ENCODE results near the gene PRIM1. TPM values are rescaled to one million over a fixed set of nuclear protein-coding genes. Genes with fewer than 3 reads are reported as not detected.
A peak's percentile ranks its signal among the peaks of the same experiment; 100 is the strongest.

PRIM1 gene
- total and polyA plus RNA-seq, 2 of the 13 experiments (the other 11 are each of a cell fraction or from before 2014, with no cell fraction given): 30.0 to 47.3 TPM

GRCh38 chr12:56724972-56725722 lies 27.0 kb downstream of the PRIM1 start, which contains the start of gene NACA (continued):
- no peak for TF ChIP-seq SCMH1 (CRISPR knock-in tag; IDR thresholded peaks at IDR 0.05; ENCODE audit: borderline replicate concordance)
- TF ChIP-seq ZNF530 (CRISPR knock-in tag; IDR thresholded peaks at IDR 0.05; ENCODE audit: low read depth): 0 out of 2 replicates have a peak, but pooled peaks have one; percentile 72
- 0 out of 2 replicates have a peak, but pooled peaks have one; percentile 70 for TF ChIP-seq BATF2 (CRISPR knock-in tag; IDR thresholded peaks at IDR 0.05)
- 0 out of 2 replicates have a peak, but pooled peaks have one; percentile 51 for TF ChIP-seq KLF9 (CRISPR knock-in tag; IDR thresholded peaks at IDR 0.05; ENCODE audit: low read depth)
- TF ChIP-seq, protein P1, sequence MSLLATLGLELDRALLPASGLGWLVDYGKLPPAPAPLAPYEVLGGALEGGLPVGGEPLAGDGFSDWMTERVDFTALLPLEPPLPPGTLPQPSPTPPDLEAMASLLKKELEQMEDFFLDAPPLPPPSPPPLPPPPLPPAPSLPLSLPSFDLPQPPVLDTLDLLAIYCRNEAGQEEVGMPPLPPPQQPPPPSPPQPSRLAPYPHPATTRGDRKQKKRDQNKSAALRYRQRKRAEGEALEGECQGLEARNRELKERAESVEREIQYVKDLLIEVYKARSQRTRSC (CRISPR knock-in tag; IDR thresholded peaks at IDR 0.05; ENCODE audit: low read depth): 0 out of 2 replicates have a peak, but pooled peaks have one; percentile 93
- TF ChIP-seq ZFP90 (CRISPR knock-in tag; IDR thresholded peaks at IDR 0.05; ENCODE audit: borderline replicate concordance): no peak; the same call in none of the 2 replicates
- peak; percentile 86 for TF ChIP-seq PHF21A (CRISPR knock-in tag; IDR thresholded peaks at IDR 0.05)
- TF ChIP-seq ZNF138 (CRISPR knock-in tag; IDR thresholded peaks at IDR 0.05; ENCODE audit: low read depth): 0 out of 2 replicates have a peak, but pooled peaks have one; percentile 84
- peak; percentile 47; the same call in 1 of the 2 replicates for TF ChIP-seq ZNF563 (CRISPR knock-in tag; IDR thresholded peaks at IDR 0.05)
- no peak; the same call in 1 of the 2 replicates for TF ChIP-seq ZNF550 (CRISPR knock-in tag; IDR thresholded peaks at IDR 0.05; ENCODE audit: borderline replicate concordance)
- TF ChIP-seq PTBP1 (IDR thresholded peaks at IDR 0.05; ENCODE audit: low read depth, low read length, poor library complexity, severe bottlenecking): peak; percentile 74
- no peak for TF ChIP-seq ZBTB1 (CRISPR knock-in tag; IDR thresholded peaks at IDR 0.05; ENCODE audit: borderline replicate concordance)
- peak; percentile 73; the same call in 1 of the 2 replicates for TF ChIP-seq SP4 (CRISPR knock-in tag; IDR thresholded peaks at IDR 0.05)
- no peak for TF ChIP-seq PLRG1 (conservative IDR thresholded peaks at IDR 0.05)
- TF ChIP-seq GABPB1 (CRISPR knock-in tag; IDR thresholded peaks at IDR 0.05): peak; percentile 99
- TF ChIP-seq, protein P2, sequence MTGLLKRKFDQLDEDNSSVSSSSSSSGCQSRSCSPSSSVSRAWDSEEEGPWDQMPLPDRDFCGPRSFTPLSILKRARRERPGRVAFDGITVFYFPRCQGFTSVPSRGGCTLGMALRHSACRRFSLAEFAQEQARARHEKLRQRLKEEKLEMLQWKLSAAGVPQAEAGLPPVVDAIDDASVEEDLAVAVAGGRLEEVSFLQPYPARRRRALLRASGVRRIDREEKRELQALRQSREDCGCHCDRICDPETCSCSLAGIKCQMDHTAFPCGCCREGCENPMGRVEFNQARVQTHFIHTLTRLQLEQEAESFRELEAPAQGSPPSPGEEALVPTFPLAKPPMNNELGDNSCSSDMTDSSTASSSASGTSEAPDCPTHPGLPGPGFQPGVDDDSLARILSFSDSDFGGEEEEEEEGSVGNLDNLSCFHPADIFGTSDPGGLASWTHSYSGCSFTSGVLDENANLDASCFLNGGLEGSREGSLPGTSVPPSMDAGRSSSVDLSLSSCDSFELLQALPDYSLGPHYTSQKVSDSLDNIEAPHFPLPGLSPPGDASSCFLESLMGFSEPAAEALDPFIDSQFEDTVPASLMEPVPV (CRISPR knock-in tag; IDR thresholded peaks at IDR 0.05): peak; percentile 88
- no peak for TF ChIP-seq PHB2 (IDR thresholded peaks at IDR 0.05; ENCODE audit: partially characterized antibody)
- 0 out of 2 replicates have a peak, but pooled peaks have one; percentile 69 for TF ChIP-seq BRF2 (CRISPR knock-in tag; IDR thresholded peaks at IDR 0.05)
- TF ChIP-seq ZNF574 (CRISPR knock-in tag; IDR thresholded peaks at IDR 0.05): peak; percentile 93
- TF ChIP-seq KLF13 (CRISPR knock-in tag; IDR thresholded peaks at IDR 0.05): peak; percentile 94
- TF ChIP-seq TEAD3 (CRISPR knock-in tag; optimal IDR thresholded peaks at IDR 0.05; ENCODE audit: borderline replicate concordance): peak; percentile 87
- peak; percentile 93; the same call in 1 of the 2 replicates for TF ChIP-seq SMAD1 (CRISPR knock-in tag; IDR thresholded peaks at IDR 0.05; ENCODE audit: borderline replicate concordance, low read depth)
- TF ChIP-seq MAFF (IDR thresholded peaks at IDR 0.05; ENCODE audit: low read depth, low read length): no peak
